Breast epithelium (tissue), 4 donors: ENCODE data around the gene BOLA2B. TPM values are rescaled to one million over a fixed set of nuclear protein-coding genes. Genes with fewer than 3 reads are reported as not detected.
A peak's percentile ranks its signal among the peaks of the same experiment; 100 is the strongest.
"Not testable (repeated sequence)": the region's sequence is repeated elsewhere in the genome, so short reads cannot be mapped to it uniquely, and the experiment has no call there.

ENCODE experiments used
- DNase-seq, 2 donors: peaks; one replicate each; pipeline ENCODE4 v3.0.0-alpha.2; 2019; ENCODE audit warnings: low spot score in 2 of 2
- H3K27ac ChIP-seq, 2 donors: fragments of 200-600 bp; sonication (generic) in 1 of 2; one replicate each; pipeline ENCODE4 v1.5.1; 2016 to 2019; ENCODE audit warnings: mild to moderate bottlenecking in 1 of 2
- H3K27me3 ChIP-seq, 2 donors: fragments of 200-600 bp; sonication (generic) in 1 of 2; one replicate each; pipeline versions ENCODE4 v1.5.1 to v1.6.0; 2017 to 2019; ENCODE audit warnings: control low read depth in 1 of 2, mild to moderate bottlenecking in 1 of 2
- H3K36me3 ChIP-seq: fragments of 200-600 bp; one replicate; pipeline ENCODE4 v1.5.1; 2019
- H3K4me1 ChIP-seq, 2 donors: fragments of 200-600 bp; sonication (generic); one replicate each; pipeline ENCODE4 v1.5.1; 2016 to 2019; ENCODE audit warnings: control low read depth in 1 of 2
- H3K4me3 ChIP-seq, 3 donors: fragments of 200-600 bp; sonication (generic); 1 replicate in 2 of 3; 2 replicates in 1 of 3; pipeline ENCODE4 v1.5.1; 2016 to 2019; ENCODE audit warnings: mild to moderate bottlenecking in 3 of 3, moderate library complexity in 2 of 3
- H3K9me3 ChIP-seq, 2 donors: fragments of 200-600 bp; sonication (generic) in 1 of 2; one replicate each; pipeline ENCODE4 v1.5.1; 2016 to 2019; ENCODE audit warnings: control low read depth in 1 of 2
- intact Hi-C: fragments of 100-400 bp; cut with DNase I; formaldehyde crosslinking; loops from one replicate; pipeline ENCODE4 v1.15.1; 2023; ENCODE audit warnings: low total_unique reads
- total RNA-seq, 3 donors: library from RNA; depleted of rRNA; stranded (reverse); fragments of >200 nt; gene quantifications; one replicate each; pipeline ENCODE4 v1.1.0, GENCODE V29; 2016

BOLA2B gene
- total RNA-seq = 100 to 1,000 TPM; 125 to 267 (median 258) TPM

GRCh38 chr16:30193615-30194014 lies at the start of gene BOLA2B, which contains the start of gene SLX1A:
Gene BOLA2B, minus strand, starts transcription at chr16:30193666. Its CDS starts 71 bp downstream, at chr16:30193595.
Gene SLX1A, plus strand, starts transcription at chr16:30193875. Its CDS starts 210 bp downstream, at chr16:30194085.
- intact Hi-C loops, DNase-seq, H3K9me3 ChIP-seq, H3K27me3 ChIP-seq, H3K4me1 ChIP-seq, H3K36me3 ChIP-seq: not testable (repeated sequence)
- Histone ChIP-seq H3K4me3 (peak within 1 kb of the TSS; percentile 35 to 67 (median 49)), H3K27ac (peak within 1 kb of the TSS in 1 of 2 donors; percentile 54)

DNA sequence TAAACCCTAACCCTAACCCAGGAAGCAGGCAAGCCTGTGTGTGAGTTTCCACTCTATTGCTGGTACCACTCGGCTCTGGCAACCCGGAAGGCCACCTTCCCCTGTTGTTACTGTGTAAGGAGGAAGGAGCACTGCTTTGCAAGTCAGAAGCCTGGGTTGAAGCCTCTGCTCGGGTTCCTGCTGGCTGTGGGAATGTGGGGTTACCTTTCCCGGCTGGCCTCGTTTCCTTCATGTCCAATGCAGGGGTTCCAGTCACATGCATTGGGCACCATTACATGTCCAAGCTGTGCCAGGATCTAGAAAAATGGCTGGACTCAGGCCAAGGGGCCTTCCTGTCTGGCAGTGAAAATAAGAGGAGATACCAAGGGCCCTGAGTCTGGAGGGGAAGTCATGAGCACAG lies 23.6 kb upstream of the BOLA2B start:
- H3K9me3 ChIP-seq, H3K27me3 ChIP-seq, H3K4me1 ChIP-seq, H3K27ac ChIP-seq, intact Hi-C loops, H3K4me3 ChIP-seq, H3K36me3 ChIP-seq: not testable (repeated sequence)
- peak; percentile 14 to 37 for DNase-seq

- H3K9me3 ChIP-seq, H3K4me3 ChIP-seq, H3K27me3 ChIP-seq, H3K27ac ChIP-seq, intact Hi-C loops, DNase-seq, H3K36me3 ChIP-seq, H3K4me1 ChIP-seq: not testable (repeated sequence)
Measured at GRCh38 chr16:30211414-30211813, 17.9 kb upstream of the BOLA2B start.

GRCh38 chr16:30209032-30209431 lies 15.6 kb upstream of the BOLA2B start:
- H3K4me1 ChIP-seq, intact Hi-C loops, H3K27ac ChIP-seq, H3K36me3 ChIP-seq, H3K4me3 ChIP-seq, H3K9me3 ChIP-seq, H3K27me3 ChIP-seq: not testable (repeated sequence)
- peak; percentile 52 to 93 for DNase-seq

DNA sequence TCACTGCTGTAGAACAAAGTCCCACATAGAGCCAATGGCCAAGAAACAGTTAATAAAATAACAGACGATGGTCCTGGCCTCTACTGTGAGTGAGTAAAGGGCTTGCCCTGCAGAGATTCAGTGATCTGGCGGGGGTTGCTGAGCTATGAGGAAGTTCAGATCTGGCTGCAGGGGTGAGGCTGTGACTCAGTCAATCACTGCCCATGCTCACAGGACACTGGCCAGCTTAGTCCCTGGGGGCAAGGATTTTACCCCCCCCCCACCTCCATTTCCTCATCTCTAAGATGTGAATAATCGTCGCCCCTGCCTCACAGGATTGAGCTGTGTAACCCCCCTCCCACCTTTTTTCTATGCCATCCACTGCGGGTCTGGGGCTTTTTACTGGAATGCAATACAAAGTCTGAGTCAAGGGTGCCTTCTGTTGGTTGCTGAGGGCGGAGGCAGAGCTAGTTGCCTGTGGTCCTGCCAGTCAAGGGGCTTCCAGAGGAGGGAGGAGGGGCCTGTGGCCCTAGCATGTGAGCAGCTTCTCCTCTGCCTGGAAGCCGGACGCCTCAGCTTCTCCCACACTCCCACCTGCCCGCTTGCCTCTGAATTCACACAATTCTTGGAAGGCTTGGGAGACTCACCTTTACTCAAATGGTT lies 13.7 kb upstream of the BOLA2B start:
- intact Hi-C loops = not testable (repeated sequence)
- DNase-seq = peak in 1 of 2 donors; percentile 50

DNA sequence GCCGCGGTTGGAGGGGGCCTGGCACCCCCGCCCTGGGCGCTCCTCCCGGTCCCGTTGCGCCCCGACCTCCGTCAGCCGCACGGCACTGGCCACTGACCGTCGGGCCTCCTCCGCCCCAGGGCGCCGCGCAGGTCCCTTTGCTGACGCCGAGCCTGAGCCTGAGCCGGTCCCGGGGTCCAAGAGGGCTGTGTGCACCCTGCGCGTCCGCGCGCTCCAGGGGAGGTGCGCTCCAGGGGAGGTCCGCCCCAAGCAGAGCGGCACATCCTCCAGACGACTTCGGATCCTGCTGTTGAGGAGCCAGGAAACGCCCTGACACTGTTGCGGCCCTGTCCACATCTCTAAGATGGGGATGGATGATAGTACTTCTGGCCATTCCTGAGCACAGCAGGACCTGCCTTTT lies 12.8 kb upstream of the BOLA2B start:
- H3K36me3 ChIP-seq, H3K9me3 ChIP-seq, intact Hi-C loops, DNase-seq, H3K27me3 ChIP-seq, H3K4me1 ChIP-seq, H3K27ac ChIP-seq: not testable (repeated sequence)
- H3K4me3 ChIP-seq = peak overlapping the region; percentile 36 to 56 (median 52)

More for the DNA sequence above, 13.7 kb upstream of the BOLA2B start:
- H3K4me3 ChIP-seq, H3K4me1 ChIP-seq, H3K27ac ChIP-seq, H3K27me3 ChIP-seq, H3K36me3 ChIP-seq, H3K9me3 ChIP-seq: not testable (repeated sequence)

DNA sequence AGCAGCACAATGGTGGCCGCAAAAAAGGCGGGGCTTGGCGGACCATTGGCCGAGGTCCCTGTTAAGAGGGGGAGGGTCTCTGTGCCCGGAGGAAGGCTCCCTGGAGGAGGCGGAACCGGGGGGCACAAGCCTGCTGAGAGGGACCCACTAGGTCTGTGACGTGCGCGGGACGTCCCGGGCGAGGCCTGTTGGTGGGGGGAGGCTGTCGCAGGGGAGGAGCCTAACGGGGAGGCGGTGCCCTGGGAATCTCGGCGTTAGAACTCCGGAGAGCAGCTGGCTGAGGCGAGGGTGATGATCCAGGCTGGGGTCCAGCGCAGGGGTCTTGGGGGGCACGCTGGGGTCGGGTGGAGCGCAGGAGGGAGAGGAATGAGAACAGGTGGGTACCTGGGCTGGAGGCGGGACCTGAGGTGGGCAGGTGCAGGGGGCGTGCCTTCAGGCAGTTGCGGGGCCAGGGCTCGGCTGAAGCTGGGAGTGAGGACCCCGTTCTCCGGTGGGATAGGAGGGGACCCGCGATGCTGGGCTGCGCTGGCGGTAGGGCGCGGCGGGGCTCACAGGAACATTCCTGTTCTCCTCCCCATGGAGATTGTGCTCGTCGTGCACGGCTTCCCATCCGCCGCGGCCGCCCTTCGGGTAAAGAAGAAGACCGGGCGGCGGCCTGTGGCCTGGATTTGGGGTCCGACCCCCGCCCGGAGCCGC lies 12.2 kb upstream of the BOLA2B start:
- H3K4me3 ChIP-seq = peak overlapping the region; percentile 36 to 56 (median 52)

DNA sequence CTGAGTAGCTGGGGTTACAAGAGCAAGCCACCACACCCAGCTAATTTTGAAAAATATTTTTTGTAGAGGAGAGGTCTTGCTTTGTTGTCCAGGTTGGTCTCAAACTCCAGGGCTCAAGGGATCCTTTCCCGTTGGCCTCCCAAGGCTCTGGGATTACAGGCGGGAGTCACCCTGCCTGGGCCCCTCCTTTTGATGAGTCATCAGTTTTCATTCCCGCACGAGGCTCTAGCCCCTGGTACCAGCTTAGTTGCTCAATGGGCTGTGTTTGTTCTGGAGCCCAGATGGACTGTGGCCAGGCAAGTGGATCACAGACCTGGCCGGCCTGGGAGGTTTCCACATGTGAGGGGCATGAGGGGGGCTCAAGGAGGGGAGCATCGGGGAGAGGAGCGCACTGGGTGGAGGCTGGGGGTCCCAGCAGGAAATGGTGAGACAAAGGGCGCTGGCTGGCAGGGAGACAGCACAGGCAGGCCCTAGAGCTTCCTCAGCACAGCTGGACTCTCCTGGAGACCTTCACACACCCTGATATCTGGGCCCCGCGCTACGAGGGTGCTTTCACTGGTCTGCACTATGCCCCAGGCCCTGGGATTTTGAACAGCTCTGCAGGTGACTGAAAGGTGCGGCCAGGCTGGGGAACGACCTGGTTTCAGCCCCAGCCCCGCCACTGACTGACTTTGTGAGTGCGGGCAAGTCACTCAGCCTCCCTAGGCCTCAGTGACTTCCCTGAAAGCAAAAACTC lies 6.3 kb upstream of the BOLA2B start:
- H3K4me3 ChIP-seq, intact Hi-C loops, H3K36me3 ChIP-seq, H3K27ac ChIP-seq, H3K9me3 ChIP-seq, DNase-seq, H3K27me3 ChIP-seq, H3K4me1 ChIP-seq: not testable (repeated sequence)

More for the DNA sequence above, 12.2 kb upstream of the BOLA2B start:
- H3K9me3 ChIP-seq, H3K27me3 ChIP-seq, intact Hi-C loops, H3K4me1 ChIP-seq, H3K36me3 ChIP-seq, H3K27ac ChIP-seq: not testable (repeated sequence)
- DNase-seq = peak; percentile 14 to 49

DNA sequence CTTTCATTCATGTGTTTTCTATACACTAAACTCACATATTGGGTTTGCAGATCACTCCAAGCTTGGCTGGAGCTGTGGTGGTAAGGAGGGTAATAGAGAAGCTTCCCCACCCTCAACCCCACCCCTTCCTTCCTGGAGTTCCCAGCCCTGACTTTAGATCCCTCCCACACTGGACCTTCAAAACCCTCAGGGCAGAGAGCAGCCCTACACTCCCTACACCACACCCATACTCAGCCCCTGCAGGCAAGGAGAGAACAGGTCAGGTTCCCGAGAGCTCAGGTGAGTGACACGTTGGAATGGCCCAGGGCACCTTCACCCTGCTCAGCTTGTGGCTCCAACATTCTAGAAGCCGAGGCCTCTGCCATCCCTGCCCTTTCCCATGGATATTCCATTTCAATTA lies 5.6 kb upstream of the BOLA2B start, which contains the start of gene SULT1A3:
TSS of gene SULT1A3 (plus strand) at position 207 of the 400 bp plus-strand sequence. CDS start 1,474 bp downstream, outside the sequence.
- H3K36me3 ChIP-seq, intact Hi-C loops, H3K27me3 ChIP-seq, DNase-seq, H3K4me1 ChIP-seq, H3K9me3 ChIP-seq, H3K27ac ChIP-seq, H3K4me3 ChIP-seq: not testable (repeated sequence)

DNA sequence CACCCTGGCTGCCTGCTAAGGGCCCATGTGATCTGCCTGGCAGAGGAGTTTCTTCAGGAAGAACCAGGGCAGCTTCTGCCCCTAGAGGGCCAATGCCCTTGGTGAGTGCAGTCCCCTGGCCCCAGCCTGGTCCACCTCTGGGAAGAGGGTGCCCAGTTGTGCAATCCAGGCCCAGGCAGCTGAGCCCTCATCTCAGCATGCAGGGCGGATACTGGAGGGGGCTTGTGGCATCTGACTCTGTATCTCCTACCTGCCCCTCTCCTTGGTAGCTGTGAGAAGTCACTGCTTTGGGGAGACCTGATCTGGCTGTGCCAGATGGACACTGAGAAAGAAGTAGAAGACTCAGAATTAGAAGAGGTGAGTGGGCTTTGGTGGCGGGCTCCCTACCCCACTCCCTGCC lies 3.5 kb upstream of the BOLA2B start:
- DNase-seq, H3K27ac ChIP-seq, H3K4me3 ChIP-seq, H3K9me3 ChIP-seq, intact Hi-C loops, H3K36me3 ChIP-seq, H3K4me1 ChIP-seq, H3K27me3 ChIP-seq: not testable (repeated sequence)

GRCh38 chr16:30194172-30194925 lies 883 bp upstream of the BOLA2B start:
- H3K4me3 ChIP-seq = peak overlapping the region; percentile 35 to 67 (median 49)
- DNase-seq, H3K36me3 ChIP-seq, H3K4me1 ChIP-seq, H3K27me3 ChIP-seq, intact Hi-C loops, H3K9me3 ChIP-seq: not testable (repeated sequence)
- peak overlapping the region in 1 of 2 donors; percentile 54 for H3K27ac ChIP-seq

DNA sequence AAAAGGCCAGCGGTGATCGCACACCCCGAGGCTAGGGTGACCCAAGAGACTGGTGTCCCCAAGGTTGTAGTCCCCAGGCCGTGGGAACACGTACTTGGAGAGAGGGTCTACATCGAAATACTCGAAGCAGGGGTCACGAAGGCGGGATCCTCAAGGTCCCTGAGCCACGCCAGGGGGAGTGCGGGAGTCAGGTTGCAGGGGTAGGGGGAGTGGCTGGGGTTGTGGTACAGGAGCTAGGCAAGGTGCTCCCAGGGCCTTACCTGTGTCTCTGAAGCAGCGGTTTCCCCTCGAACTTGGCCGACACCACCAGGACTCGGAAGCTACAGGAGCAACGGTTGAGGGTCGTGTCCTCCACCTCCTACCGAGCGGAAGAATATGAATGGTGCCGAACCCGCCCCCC lies 368 bp downstream of the BOLA2B start:
- intact Hi-C loops, H3K27me3 ChIP-seq, H3K27ac ChIP-seq, H3K4me1 ChIP-seq, H3K36me3 ChIP-seq, H3K9me3 ChIP-seq, DNase-seq, H3K4me3 ChIP-seq: not testable (repeated sequence)
